Cardiac muscle cell (in vitro differentiated cells and primary cell): ENCODE results near the gene ADH7. TPM values are rescaled to one million over a fixed set of nuclear protein-coding genes. Genes with fewer than 3 reads are reported as not detected.

Experiments
- DNase-seq, 2 donors: peaks; one replicate each; pipeline versions ENCODE4 v3.0.0 to v3.0.0-alpha.2; 2010 to 2017; ENCODE audit warnings: low read depth in 1 of 2, low spot score in 1 of 2
- H3K27ac ChIP-seq: fragments of 200-600 bp; sonication (generic); 2 replicates; pipeline ENCODE4 v1.5.1; 2016
- H3K27me3 ChIP-seq: fragments of 200-600 bp; sonication (generic); 2 replicates; pipeline ENCODE4 v1.6.0; 2016; ENCODE audit warnings: control low read depth
- H3K36me3 ChIP-seq: fragments of 200-600 bp; sonication (generic); 2 replicates; pipeline ENCODE4 v1.5.1; 2016; ENCODE audit warnings: control low read depth
- H3K4me1 ChIP-seq: fragments of 200-600 bp; sonication (generic); 2 replicates; pipeline ENCODE4 v1.8.1; 2017; ENCODE audit warnings: low read depth, mild to moderate bottlenecking, mixed run types
- H3K4me3 ChIP-seq: fragments of 200-600 bp; sonication (generic); 2 replicates; pipeline ENCODE4 v1.5.1; 2016; ENCODE audit warnings: mild to moderate bottlenecking
- H3K9me3 ChIP-seq: fragments of 200-600 bp; sonication (generic); 2 replicates; pipeline ENCODE4 v1.5.1; 2017; ENCODE audit warnings: low read depth, mild to moderate bottlenecking, control low read depth
- CTCF ChIP-seq: IDR thresholded peaks from 2 replicates; pipeline ENCODE4 v1.5.1; 2012; ENCODE audit warnings: low read depth, mild to moderate bottlenecking, low read length
- polyA plus RNA-seq: library from polyadenylated mRNA; unstranded; fragments of >200 nt; fragmentation: Nextera tagmentation; extraction: Ambion mirVana; gene quantifications from 2 replicates; pipeline ENCODE4 v1.2.1, GENCODE V29; 2016
- total RNA-seq: library from RNA; depleted of rRNA; stranded (reverse); fragments of >200 nt; gene quantifications from 2 replicates; pipeline ENCODE4 v1.2.3, GENCODE V29; 2016

The ADH7 gene
- total and polyA plus RNA-seq, 2 experiments from 2014 or later, result not detected

- Histone ChIP-seq H3K27me3 (no peaks in the 10 kb centered on the region), H3K27ac (no peak overlapping the region)
Observed at GRCh38 chr4:99389606-99390005, 45.5 kb downstream of the ADH7 start.

GRCh38 chr4:99383833-99384392 is 51.2 kb downstream of the ADH7 start:
- Histone ChIP-seq H3K9me3 (no peaks in the 10 kb centered on the region), H3K36me3 (no peaks in the 10 kb centered on the region), H3K27ac (no peak overlapping the region), H3K4me3 (no peak overlapping the region), H3K27me3 (no peaks in the 10 kb centered on the region), H3K4me1 (no peaks in the 10 kb centered on the region)
- peak in 1 of 2 donors; percentile 94 for DNase-seq
- TF ChIP-seq CTCF, result no peak

More at GRCh38 chr4:99389606-99390005, 45.5 kb downstream of the ADH7 start:
- no peak for DNase-seq
- H3K4me3 ChIP-seq, result no peak overlapping the region
- H3K4me1 ChIP-seq, result no peaks in the 10 kb centered on the region
- H3K9me3 ChIP-seq, result no peaks in the 10 kb centered on the region
- H3K36me3 ChIP-seq, result no peaks in the 10 kb centered on the region
- TF ChIP-seq CTCF, result no peak

- no peaks in the 10 kb centered on the region for H3K9me3 ChIP-seq
- H3K36me3 ChIP-seq, result no peaks in the 10 kb centered on the region
- no peak overlapping the region for H3K4me3 ChIP-seq
- no peaks in the 10 kb centered on the region for H3K27me3 ChIP-seq
- no peak for TF ChIP-seq CTCF
- no peaks in the 10 kb centered on the region for H3K4me1 ChIP-seq
- H3K27ac ChIP-seq, result no peak overlapping the region
- no peak for DNase-seq
Observed at GRCh38 chr4:99383399-99383798, 51.7 kb downstream of the ADH7 start.

GRCh38 chr4:99382745-99383360 is 52.3 kb downstream of the ADH7 start:
- Histone ChIP-seq H3K9me3 (no peaks in the 10 kb centered on the region), H3K4me3 (no peak overlapping the region), H3K27ac (no peak overlapping the region), H3K4me1 (no peaks in the 10 kb centered on the region), H3K27me3 (no peaks in the 10 kb centered on the region), H3K36me3 (no peaks in the 10 kb centered on the region)
- TF ChIP-seq CTCF, result no peak
- no peak for DNase-seq

- DNase-seq, result no peak
- Histone ChIP-seq H3K4me1 (no peaks in the 10 kb centered on the region), H3K27ac (no peak overlapping the region), H3K27me3 (no peaks in the 10 kb centered on the region), H3K4me3 (no peak overlapping the region), H3K36me3 (no peaks in the 10 kb centered on the region), H3K9me3 (no peaks in the 10 kb centered on the region)
- TF ChIP-seq CTCF, result no peak
Observed at GRCh38 chr4:99381588-99382175, 53.5 kb downstream of the ADH7 start.
